Renal cortex interstitium (tissue), 11 donors: ENCODE measurements around the gene ADAM17. TPM values are rescaled to one million over a fixed set of nuclear protein-coding genes. Genes with fewer than 3 reads are reported as not detected.

Experiments used
- DNase-seq, 11 donors: peaks; one replicate each; pipeline ENCODE4 v3.0.0-alpha.2; 2013; ENCODE audit warnings: low read depth in 9 of 11, low spot score in 4 of 11; ENCODE audit errors: extremely low read depth in 1 of 11
- polyA plus RNA-seq, 3 donors: library from polyadenylated mRNA; unstranded; fragments of 120-200 nt; gene quantifications; one replicate each; pipeline ENCODE4 v1.2.1, GENCODE V29; 2013; ENCODE audit not compliant: insufficient read length in 3 of 3

Gene ADAM17
- polyA plus RNA-seq, 3 donors = 38.0 to 45.6 (median 42.1) TPM

- no peak for DNase-seq
Measured at GRCh38 chr2:9488583-9489547, 66.8 kb downstream of the ADAM17 start.

- no peak for DNase-seq
Measured at GRCh38 chr2:9484533-9484932, 71.1 kb downstream of the ADAM17 start.

- DNase-seq = no peak
Measured at GRCh38 chr2:9483107-9483506, 72.5 kb downstream of the ADAM17 start.

GRCh38 chr2:9480157-9480556 is 75.5 kb downstream of the ADAM17 start:
- DNase-seq = no peak

- DNase-seq = no peak
Measured at GRCh38 chr2:9478526-9478925, 77.1 kb downstream of the ADAM17 start.

- DNase-seq = no peak
Measured at GRCh38 chr2:9477914-9478313, 77.7 kb downstream of the ADAM17 start.

GRCh38 chr2:9474361-9475057 is 81.1 kb downstream of the ADAM17 start, which contains the start of gene IAH1:
Gene IAH1, plus strand, starts transcription at chr2:9474551. Its CDS starts 16 bp downstream, at chr2:9474567.
- DNase-seq = peak in 7 of 11 donors; percentile 5 to 44 (median 29)

GRCh38 chr2:9473985-9474360 is 81.7 kb downstream of the ADAM17 start:
- peak in 6 of 11 donors; percentile 1 to 26 (median 20) for DNase-seq

GRCh38 chr2:9473308-9473984 is 82.2 kb downstream of the ADAM17 start:
- DNase-seq = peak in 8 of 11 donors; percentile 6 to 38 (median 18)

GRCh38 chr2:9472511-9472910 is 83.1 kb downstream of the ADAM17 start:
- DNase-seq = no peak

GRCh38 chr2:9471206-9471605 is 84.4 kb downstream of the ADAM17 start:
- DNase-seq = no peak

GRCh38 chr2:9467687-9468086 is 87.9 kb downstream of the ADAM17 start:
- DNase-seq = no peak

GRCh38 chr2:9466147-9466683 is 89.4 kb downstream of the ADAM17 start:
- DNase-seq = no peak

- DNase-seq = no peak
Measured at GRCh38 chr2:9465170-9465569, 90.5 kb downstream of the ADAM17 start.

- no peak for DNase-seq
Measured at GRCh38 chr2:9463698-9464034, 92.0 kb downstream of the ADAM17 start.

GRCh38 chr2:9462886-9463697 is 92.5 kb downstream of the ADAM17 start:
- no peak for DNase-seq

GRCh38 chr2:9462313-9462712 is 93.3 kb downstream of the ADAM17 start:
- DNase-seq = no peak

GRCh38 chr2:9461079-9461478 is 94.6 kb downstream of the ADAM17 start:
- no peak for DNase-seq
